ENCODE data around the gene MT1E.
"Not testable (repeated sequence)": the region's sequence is repeated elsewhere in the genome, so short reads cannot be mapped to it uniquely, and the experiment has no call there.

The MT1E gene

GRCh38 chr16:56672761-56673536, 47.4 kb downstream of the MT1E start:
- DNase-seq (ENCODE audit: low spot score) = no peak

- DNase-seq (ENCODE audit: low spot score) = no peak
Observed at GRCh38 chr16:56673921-56674320, 48.3 kb downstream of the MT1E start.

GRCh38 chr16:56674570-56674969, 49.0 kb downstream of the MT1E start:
- not testable (repeated sequence) for DNase-seq (ENCODE audit: low spot score)

- no peak for DNase-seq (ENCODE audit: low spot score)
Observed at GRCh38 chr16:56675685-56676210, 50.2 kb downstream of the MT1E start.
